Fibroblast of peridontal ligament (primary cell): ENCODE data around the gene ZNF132.
A peak's percentile ranks its signal among the peaks of the same experiment; 100 is the strongest.
"Not testable (repeated sequence)": the region's sequence is repeated elsewhere in the genome, so short reads cannot be mapped to it uniquely, and the experiment has no call there.

Experiments used
- DNase-seq: peaks from one replicate; pipeline ENCODE4 v3.0.0-alpha.2; 2010; ENCODE audit errors: extremely low read depth

Gene ZNF132

GRCh38 chr19:58406818-58407657, 32.9 kb downstream of the ZNF132 start:
- DNase-seq, result no peak

GRCh38 chr19:58403920-58404478, 36.0 kb downstream of the ZNF132 start:
- not testable (repeated sequence) for DNase-seq

GRCh38 chr19:58401840-58402421, 38.0 kb downstream of the ZNF132 start:
- DNase-seq, result no peak

- peak; percentile 99 for DNase-seq
Measured at GRCh38 chr19:58400916-58401839, 38.8 kb downstream of the ZNF132 start.

GRCh38 chr19:58400316-58400915, 39.5 kb downstream of the ZNF132 start:
- peak; percentile 16 for DNase-seq

GRCh38 chr19:58399903-58400302, 40.0 kb downstream of the ZNF132 start:
- no peak for DNase-seq

GRCh38 chr19:58398545-58398944, 41.4 kb downstream of the ZNF132 start:
- no peak for DNase-seq

- DNase-seq, result no peak
Measured at GRCh38 chr19:58398087-58398486, 41.9 kb downstream of the ZNF132 start.

- no peak for DNase-seq
Measured at GRCh38 chr19:58397533-58398037, 42.4 kb downstream of the ZNF132 start.

GRCh38 chr19:58396691-58397532, 43.0 kb downstream of the ZNF132 start:
- no peak for DNase-seq

GRCh38 chr19:58395979-58396627, 43.9 kb downstream of the ZNF132 start:
- DNase-seq, result no peak

GRCh38 chr19:58395220-58395978, 44.6 kb downstream of the ZNF132 start, which contains the start of gene RNF225:
RNF225 (plus strand) TSS chr19:58395656; CDS start chr19:58396090, 434 bp downstream.
- no peak for DNase-seq

GRCh38 chr19:58394821-58395219, 45.1 kb downstream of the ZNF132 start:
- no peak for DNase-seq

- no peak for DNase-seq
Measured at GRCh38 chr19:58393725-58394033, 46.3 kb downstream of the ZNF132 start.

GRCh38 chr19:58392945-58393724, 46.8 kb downstream of the ZNF132 start:
- no peak for DNase-seq

- no peak for DNase-seq
Measured at GRCh38 chr19:58388175-58388526, 51.8 kb downstream of the ZNF132 start.

GRCh38 chr19:58387338-58388174, 52.4 kb downstream of the ZNF132 start:
- DNase-seq, result no peak
